Motor neuron (in vitro differentiated cells): ENCODE measurements around the gene SPAG6. TPM values are rescaled to one million over a fixed set of nuclear protein-coding genes. Genes with fewer than 3 reads are reported as not detected.

Source experiments
- ATAC-seq, 8 experiments: fragments of 200-7000 bp; cut with Tn5 transposase; replicated peaks in 6 of 8; 2 replicates each; pipeline ENCODE4 v1.8.0; 2021; ENCODE audit warnings: mild to moderate bottlenecking in 8 of 8, moderate library complexity in 8 of 8
- H3K27ac ChIP-seq, 2 donors: fragments of 250-450 bp; sonication (Bioruptor Pico); 2 replicates each; pipeline ENCODE4 v1.9.0; 2021; ENCODE audit warnings: antibody characterized with exemption in 2 of 2, mild to moderate bottlenecking in 2 of 2, moderate library complexity in 1 of 2
- H3K4me1 ChIP-seq, 2 donors: fragments of 250-450 bp; sonication (Bioruptor Pico); replicated peaks in 1 of 2; 2 replicates each; pipeline ENCODE4 v1.6.1; 2021; ENCODE audit warnings: antibody characterized with exemption in 2 of 2, mild to moderate bottlenecking in 2 of 2, moderate library complexity in 1 of 2
- H3K4me3 ChIP-seq, 5 donors: fragments of 250-450 bp; sonication (Bioruptor Pico); 2 replicates each; pipeline ENCODE4 v1.9.0; 2021; ENCODE audit warnings: antibody characterized with exemption in 5 of 5, mild to moderate bottlenecking in 5 of 5, moderate library complexity in 4 of 5
- WGBS, 10 experiments: fragments of 450-650 bp; shearing (Covaris generic); methylation state at CpG; one replicate each; pipeline ENCODE4 v1.0.0; 2022; 5-methylcytosine and 5-hydroxymethylcytosine counted together
- in situ Hi-C, 9 experiments: fragments of 400-800 bp; cut with MboI; loops; one replicate each; pipeline ENCODE4 v1.15.0; 2021; ENCODE audit warnings: low sequenced_read_pairs in 9 of 9, low pct_unique_long_range_greater_than_20kb in 2 of 9; ENCODE audit not compliant: unreplicated experiment in 9 of 9
- total RNA-seq, 8 experiments: library from RNA; unstranded; fragments of 300-600 nt; gene quantifications; 2 replicates each; pipeline versions ENCODE4 v1.2.3 to v1.2.4, GENCODE V29; 2022

SPAG6 gene
- total RNA-seq, 8 experiments from 2014 or later, result 0.17 to 67.7 (median 1.8) TPM; not detected in 1

DNA sequence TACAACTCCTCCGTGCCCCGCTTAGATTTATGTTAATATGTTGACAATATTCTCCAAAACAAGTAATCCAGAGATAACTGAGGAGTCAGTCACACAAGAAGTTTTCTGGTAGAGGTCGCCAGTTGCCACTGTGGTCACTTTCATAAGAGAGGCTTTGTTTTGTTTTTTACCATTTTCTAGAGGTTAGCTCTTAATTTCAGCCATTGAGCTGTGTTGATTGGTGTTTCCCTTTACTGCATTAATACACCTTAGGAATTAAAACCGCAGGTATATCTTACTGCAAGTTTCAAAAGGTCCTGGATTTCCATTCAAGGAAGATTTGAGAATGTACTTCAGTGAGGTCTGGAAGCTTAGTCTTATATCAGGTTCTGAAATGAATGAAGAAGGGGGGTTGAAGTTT, 20.9 kb upstream of the SPAG6 start:
- peaks cover 30 to 39% of the 10 kb centered on the region in 2 donors for H3K4me1 ChIP-seq
- ATAC-seq, result no peak
- H3K27ac ChIP-seq, result no peak overlapping the region
- H3K4me3 ChIP-seq, result peak overlapping the region; percentile 35 to 56 (median 39)
- 5 to 100% (median 22%) methylated on average over 2 to 4 of the region's 4 CpGs for WGBS, 10 experiments
- in situ Hi-C loops, result loop anchor here in 4 of 9 experiments (25.0 kb wide), 3 partner anchors 312 to 812 kb away; partner anchors contain the start of gene DNAJC1 (in 2 of the 4)

GRCh38 chr10:22324893-22325271, 20.4 kb upstream of the SPAG6 start:
- in situ Hi-C loops, result loop anchor here in 4 of 9 experiments (25.0 kb wide), 3 partner anchors 313 to 813 kb away; partner anchors contain the start of gene DNAJC1 (in 2 of the 4)
- peak overlapping the region; percentile 35 to 56 (median 39) for H3K4me3 ChIP-seq
- 0 to 12% (median 8%) methylated on average over 3 to 9 of the region's 9 CpGs for WGBS, 10 experiments
- peaks cover 27 to 35% of the 10 kb centered on the region in 2 donors for H3K4me1 ChIP-seq
- ATAC-seq, result no peak
- H3K27ac ChIP-seq, result no peak overlapping the region

DNA sequence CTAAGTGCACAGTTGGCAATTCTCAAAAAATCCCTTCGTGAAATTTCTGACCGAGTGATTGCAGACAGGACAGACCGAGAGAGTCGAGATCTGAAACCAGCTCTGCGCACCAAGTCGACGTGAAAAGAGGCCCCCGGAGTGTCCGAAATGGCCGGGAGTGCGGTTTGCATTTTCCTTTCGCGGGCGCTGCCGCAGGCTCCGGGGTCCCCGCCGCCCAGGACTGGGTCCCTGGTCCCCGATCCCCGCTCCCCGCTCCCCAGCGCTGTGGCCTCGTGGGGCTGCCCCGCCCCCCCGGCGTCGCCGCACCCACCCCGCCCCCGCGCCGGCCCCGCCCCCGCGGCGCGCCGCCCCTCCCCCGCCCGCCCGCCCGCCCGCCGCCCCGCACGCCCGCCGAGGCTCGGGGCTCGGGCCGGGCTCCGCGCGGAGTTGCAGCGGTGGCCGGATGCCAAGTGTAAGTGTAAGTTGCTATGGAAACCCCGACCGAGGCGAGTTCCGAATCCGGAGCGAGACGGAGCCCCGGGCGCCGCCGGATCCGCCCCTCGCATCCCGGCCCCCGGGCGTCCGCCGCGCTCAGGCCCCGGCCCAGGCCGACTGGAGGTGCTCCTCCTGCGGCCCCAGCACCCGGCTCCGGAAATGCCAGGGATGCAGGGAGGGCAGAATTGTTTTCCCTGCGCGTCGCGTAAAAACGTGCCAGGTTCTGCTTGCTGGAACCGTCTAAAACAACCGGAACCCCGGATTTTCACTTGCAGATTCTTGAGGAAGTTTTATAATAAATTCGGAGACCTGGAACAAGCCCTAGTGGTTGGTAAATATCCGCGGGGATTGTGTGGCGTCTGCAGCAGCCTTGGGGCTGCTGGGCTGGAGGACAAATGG, 19.8 kb upstream of the SPAG6 start:
- H3K27ac ChIP-seq, result no peak overlapping the region
- H3K4me1 ChIP-seq, result peaks cover 25 to 33% of the 10 kb centered on the region in 2 donors
- peak; percentile 53 to 69 (median 60) for ATAC-seq
- 0 to 3% (median 0%) methylated on average over 1 to 22 of the region's 92 CpGs; no CpG with 5 or more reads in 4 of the 10 experiments for WGBS, 10 experiments
- H3K4me3 ChIP-seq, result peak overlapping the region; percentile 35 to 56 (median 39)
- in situ Hi-C loops, result no loop called here

DNA sequence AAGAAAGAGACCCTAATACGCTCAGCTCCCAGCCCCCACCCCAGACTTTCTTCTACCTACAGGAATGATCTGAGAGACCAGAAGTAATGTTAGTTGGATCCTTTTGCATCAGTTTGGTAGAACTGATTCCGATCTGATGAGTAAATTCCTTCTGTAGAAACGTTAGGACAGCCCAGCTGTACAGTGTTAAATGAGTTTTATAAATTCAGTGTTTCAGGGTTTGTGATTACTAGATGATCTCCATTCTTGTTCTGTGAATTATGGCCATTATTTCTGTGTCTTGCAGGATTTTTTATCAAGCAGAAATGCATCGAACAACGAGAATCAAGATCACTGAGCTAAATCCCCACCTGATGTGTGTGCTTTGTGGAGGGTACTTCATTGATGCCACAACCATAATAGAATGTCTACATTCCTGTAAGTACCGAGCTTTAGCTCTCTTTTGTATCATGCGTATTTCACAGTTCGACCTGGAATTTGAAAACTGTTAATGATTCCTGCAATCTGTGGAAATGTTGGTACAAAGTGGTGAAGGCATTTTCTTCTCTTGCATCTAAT, 19.1 kb upstream of the SPAG6 start:
- peak overlapping the region; percentile 35 to 56 (median 39) for H3K4me3 ChIP-seq
- in situ Hi-C loops, result no loop called here
- no peak for ATAC-seq
- WGBS, 10 experiments, result 20 to 100% (median 59%) methylated on average over 1 to 8 of the region's 8 CpGs
- H3K4me1 ChIP-seq, result peaks cover 25 to 33% of the 10 kb centered on the region in 2 donors
- no peak overlapping the region for H3K27ac ChIP-seq

GRCh38 chr10:22329150-22329549, 16.1 kb upstream of the SPAG6 start:
- no peak overlapping the region for H3K4me3 ChIP-seq
- peaks cover 9 to 17% of the 10 kb centered on the region in 2 donors for H3K4me1 ChIP-seq
- 73 to 100% (median 96%) methylated on average over 1 to 3 of the region's 3 CpGs; no CpG with 5 or more reads in 2 of the 10 experiments for WGBS, 10 experiments
- in situ Hi-C loops, result no loop called here
- H3K27ac ChIP-seq, result no peak overlapping the region
- no peak for ATAC-seq

- no peak overlapping the region for H3K27ac ChIP-seq
- no peak overlapping the region for H3K4me3 ChIP-seq
- H3K4me1 ChIP-seq, result peaks cover 2 to 3% of the 10 kb centered on the region in 2 donors
- WGBS, 10 experiments, result 30 to 87% (median 58%) methylated on average over 4 to 7 of the region's 7 CpGs; no CpG with 5 or more reads in 1 of the 10 experiments
- no peak for ATAC-seq
- in situ Hi-C loops, result no loop called here
Observed at GRCh38 chr10:22332116-22332692, 13.1 kb upstream of the SPAG6 start.

DNA sequence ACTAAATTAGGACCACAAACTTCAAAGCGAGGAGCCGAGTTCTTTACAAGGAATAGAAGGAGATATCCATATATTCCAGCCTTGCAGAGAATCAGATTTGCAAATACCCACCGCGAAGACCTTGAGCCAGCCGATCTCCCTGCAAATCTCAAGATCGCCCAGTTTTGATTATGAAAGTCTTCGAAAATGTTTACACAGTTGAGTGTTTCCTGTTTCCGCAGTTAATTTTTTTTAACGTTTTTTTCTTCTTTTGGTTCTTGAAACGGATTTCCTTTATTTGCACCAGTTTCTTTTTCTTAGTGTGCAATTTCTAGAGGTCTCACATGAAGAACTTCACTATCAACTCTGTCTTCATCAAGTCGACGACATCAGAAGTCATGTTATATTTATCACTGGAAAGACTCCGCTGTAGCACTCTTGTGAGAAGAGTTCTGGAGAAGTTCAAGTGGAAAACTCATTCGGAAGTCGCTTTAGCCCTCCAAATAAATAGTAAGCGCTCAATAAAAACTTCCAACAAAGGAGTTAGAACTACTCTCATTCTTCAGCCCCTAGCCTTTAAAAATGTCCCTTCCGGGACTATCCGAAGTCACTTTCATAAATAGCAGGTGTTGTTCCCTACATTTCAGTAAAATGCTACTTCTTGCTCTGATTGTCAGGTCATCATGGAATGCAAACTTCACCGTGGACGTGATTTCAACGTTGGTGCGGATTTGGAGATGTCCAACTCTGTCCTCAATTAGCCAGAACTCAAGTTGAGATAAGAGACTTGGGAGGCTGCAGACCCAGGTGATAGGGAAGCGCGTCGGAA, 11.9 kb upstream of the SPAG6 start:
- in situ Hi-C loops, result no loop called here
- Histone ChIP-seq H3K4me3 (no peak overlapping the region), H3K4me1 (peaks cover 2 to 4% of the 10 kb centered on the region in 2 donors), H3K27ac (no peak overlapping the region)
- ATAC-seq, result no peak
- 24 to 93% (median 36%) methylated on average over 9 to 25 of the region's 25 CpGs for WGBS, 10 experiments

GRCh38 chr10:22333975-22334282, 11.4 kb upstream of the SPAG6 start:
- H3K4me1 ChIP-seq, result peaks cover 2 to 4% of the 10 kb centered on the region in 2 donors
- 36 to 100% (median 41%) methylated on average over 2 to 9 of the region's 16 CpGs; no CpG with 5 or more reads in 5 of the 10 experiments for WGBS, 10 experiments
- H3K4me3 ChIP-seq, result peak overlapping the region in 1 of 5 donors; percentile 16
- H3K27ac ChIP-seq, result no peak overlapping the region
- in situ Hi-C loops, result no loop called here
- ATAC-seq, result no peak

- in situ Hi-C loops, result no loop called here
- 0 to 34% (median 18%) methylated on average over 9 to 26 of the region's 73 CpGs; no CpG with 5 or more reads in 4 of the 10 experiments for WGBS, 10 experiments
- Histone ChIP-seq H3K27ac (no peak overlapping the region), H3K4me3 (peak overlapping the region in 3 of 5 donors; percentile 4 to 16 (median 5)), H3K4me1 (peaks cover 2 to 4% of the 10 kb centered on the region in 2 donors)
- peak in 2 of 8 experiments; percentile 19 to 42 for ATAC-seq
Observed at GRCh38 chr10:22334414-22335172, 10.7 kb upstream of the SPAG6 start.

DNA sequence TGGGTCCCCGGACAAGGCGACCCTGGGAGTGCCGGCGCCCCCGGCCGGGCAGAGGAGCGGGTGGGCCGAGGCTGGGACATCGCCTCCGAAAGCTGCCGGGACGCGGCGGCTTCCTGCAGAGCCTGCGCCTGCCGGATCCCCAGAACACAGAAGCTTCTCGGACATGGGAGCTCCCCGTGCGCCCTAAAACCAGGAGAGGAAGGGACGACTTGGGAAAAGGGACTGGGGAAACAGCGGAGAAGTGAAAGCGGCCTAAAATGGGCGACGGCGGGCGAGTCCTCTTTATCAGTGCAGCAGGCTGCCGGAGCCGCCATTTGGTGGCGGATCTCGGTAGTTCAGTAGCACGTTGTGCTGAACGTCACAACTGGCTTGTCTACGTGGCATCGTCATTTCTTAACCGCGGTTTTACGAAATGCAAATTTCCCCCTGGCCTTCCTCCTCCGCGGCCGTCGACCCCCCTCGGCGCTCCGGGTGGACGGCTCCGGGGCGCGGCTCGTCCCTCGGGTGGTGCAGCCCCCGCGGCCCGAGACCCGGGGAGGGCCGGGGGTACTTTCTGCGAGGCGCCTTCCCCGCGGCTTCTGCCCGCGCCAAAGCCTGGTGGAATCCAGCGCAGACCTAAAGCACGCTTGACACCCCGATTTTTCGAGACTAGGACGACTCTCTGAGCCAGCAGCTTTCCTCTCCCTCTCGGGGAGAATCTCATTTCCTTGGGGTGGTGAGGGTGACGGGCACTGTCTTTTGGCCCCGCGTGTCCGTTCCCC, 9.9 kb upstream of the SPAG6 start:
- 0 to 25% (median 10%) methylated on average over 5 to 13 of the region's 71 CpGs; no CpG with 5 or more reads in 5 of the 10 experiments for WGBS, 10 experiments
- in situ Hi-C loops, result no loop called here
- Histone ChIP-seq H3K27ac (no peak overlapping the region), H3K4me3 (peak overlapping the region in 3 of 5 donors; percentile 13 to 45 (median 14)), H3K4me1 (peaks cover 2 to 4% of the 10 kb centered on the region in 2 donors)
- peak in 3 of 8 experiments; percentile 43 to 73 (median 70) for ATAC-seq

DNA sequence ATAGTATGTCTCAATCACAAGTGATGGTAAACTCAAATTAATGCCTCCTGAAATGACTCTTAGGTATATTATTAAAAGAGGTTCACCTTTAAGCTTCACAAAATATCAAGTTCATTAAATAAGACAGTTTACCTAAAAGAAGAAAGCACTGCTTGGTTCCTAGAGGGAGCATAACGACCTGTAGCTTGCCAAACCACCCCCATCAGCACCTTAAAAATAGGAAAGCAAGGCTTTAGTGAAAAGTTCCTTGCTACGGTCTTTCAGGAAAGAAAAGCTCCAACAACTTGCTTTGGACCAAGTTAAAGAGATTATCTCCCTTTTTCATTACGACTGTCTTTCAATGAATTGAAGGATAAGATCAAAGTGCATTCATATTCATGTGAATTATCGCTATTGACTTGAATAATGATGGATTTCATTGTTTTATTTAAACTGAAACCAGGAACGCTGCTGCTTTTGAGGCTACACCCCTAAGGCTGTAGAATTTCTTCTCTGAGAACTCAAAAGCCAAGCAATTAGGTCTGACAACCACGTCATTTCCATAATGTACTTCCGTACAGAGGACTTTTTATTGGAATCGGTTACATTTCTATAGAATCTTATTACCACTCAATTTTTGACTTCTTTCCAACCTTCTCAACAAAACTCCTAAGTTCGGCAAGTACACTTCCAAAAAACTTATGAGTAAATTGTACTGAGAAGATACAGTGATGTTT, 7.0 kb upstream of the SPAG6 start:
- Histone ChIP-seq H3K4me3 (no peak overlapping the region), H3K4me1 (peaks cover 4 to 6% of the 10 kb centered on the region in 2 donors), H3K27ac (no peak overlapping the region)
- 7 to 37% (median 17%) methylated on average over 5 to 9 of the region's 9 CpGs for WGBS, 10 experiments
- in situ Hi-C loops, result no loop called here
- no peak for ATAC-seq
